COLO829 (cell line): ENCODE results near the gene KCND2.

Source experiments
- DNase-seq: peaks from one replicate; pipeline ENCODE4 v3.0.0; 2012; ENCODE audit warnings: low spot score

KCND2 gene

DNA sequence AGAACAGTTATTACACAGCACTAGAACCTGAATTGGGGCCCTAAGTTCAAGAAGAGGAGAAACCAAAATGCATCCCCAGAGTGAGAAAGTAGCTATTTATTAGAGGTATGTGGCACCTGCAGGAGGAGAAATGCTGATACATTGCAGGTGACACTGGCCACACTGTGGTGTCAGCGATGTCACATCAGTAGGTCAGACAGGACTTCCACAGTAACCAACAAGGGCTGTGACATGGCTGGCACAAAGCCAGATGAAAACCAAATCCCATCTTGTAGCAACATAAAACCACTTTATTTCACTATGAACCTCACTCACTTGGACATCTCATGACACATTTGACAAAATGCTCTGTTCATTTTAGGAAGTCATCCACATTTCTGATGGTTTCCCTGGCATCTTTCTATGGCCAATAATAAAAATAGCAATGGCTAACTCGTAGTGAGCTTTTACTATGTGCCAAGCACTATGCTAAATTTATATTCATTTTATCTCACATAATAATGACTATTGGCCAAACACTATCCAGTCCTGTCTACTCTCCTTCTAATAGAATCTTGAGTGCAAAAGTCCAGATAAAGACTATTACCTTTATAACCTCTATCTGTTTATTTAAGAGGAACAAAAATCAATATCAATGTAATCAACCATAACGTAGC is 430.7 kb downstream of the KCND2 start:
- DNase-seq = no peak

DNA sequence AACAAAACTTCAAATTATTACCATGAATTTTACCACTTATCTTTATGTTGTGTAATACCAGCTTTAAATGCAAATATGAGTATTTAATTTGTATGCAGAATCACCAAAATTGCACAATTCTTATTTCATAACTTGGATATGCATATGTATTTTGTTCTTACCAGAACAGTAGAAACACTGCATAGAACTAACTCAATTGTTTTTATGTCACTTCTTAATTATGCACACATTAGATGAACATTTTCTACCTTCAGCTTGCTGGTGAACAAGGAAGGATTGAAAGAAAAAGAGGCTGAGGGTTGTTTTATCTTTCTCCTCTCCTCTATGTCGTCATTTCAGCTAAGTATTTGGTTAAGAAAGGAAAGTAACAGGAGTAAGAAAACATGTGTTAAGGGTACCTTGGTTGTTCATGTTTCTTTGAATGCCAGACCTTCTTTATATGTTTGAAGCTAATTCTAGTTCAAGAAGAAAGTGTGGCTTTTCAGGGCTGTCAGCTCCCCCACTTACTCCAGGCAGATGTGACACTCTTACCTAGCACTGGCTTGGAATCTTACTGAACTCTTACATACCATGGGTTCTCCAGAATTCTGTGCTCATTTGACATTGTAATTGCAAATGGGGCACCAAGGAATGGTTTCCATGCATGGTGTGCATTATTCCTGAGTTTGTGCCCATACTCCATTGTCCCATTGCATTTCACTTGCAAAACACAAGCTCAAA is 436.4 kb downstream of the KCND2 start:
- DNase-seq = no peak

DNA sequence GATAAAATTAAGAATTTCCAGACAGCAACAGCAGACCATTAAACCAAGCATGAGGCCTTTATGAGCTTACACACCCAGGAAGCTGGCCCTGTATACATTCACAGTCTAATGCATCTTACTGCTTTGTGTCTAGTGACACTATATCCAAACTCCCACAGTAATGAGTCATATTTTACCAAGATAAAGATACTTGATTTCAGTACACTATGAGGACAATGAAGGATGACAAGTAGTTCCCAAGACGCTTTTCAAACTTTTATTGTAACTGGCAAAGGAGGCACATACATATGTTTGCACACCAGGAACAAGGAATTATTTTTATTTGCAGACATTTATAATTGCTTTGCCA is 437.0 kb downstream of the KCND2 start:
- DNase-seq = no peak

DNA sequence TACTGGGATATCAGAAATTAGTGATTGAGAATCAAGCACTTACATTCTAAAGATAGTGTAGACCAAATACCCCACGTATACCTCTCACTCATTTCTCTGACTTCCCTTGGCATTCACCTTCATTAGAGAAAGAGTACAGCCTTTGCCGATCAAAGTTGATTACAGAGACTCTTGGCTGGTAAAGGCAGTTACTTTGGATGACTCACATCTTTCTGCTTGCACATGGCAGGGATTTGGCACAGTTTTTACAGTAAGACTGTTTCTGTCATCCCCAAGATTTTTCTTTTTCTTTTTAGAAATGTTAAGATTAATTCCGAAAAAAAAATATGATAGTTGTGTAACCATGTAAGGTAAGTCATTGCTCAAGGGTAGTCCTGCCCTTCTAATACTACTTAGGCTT is 442.0 kb downstream of the KCND2 start:
- DNase-seq = no peak

DNA sequence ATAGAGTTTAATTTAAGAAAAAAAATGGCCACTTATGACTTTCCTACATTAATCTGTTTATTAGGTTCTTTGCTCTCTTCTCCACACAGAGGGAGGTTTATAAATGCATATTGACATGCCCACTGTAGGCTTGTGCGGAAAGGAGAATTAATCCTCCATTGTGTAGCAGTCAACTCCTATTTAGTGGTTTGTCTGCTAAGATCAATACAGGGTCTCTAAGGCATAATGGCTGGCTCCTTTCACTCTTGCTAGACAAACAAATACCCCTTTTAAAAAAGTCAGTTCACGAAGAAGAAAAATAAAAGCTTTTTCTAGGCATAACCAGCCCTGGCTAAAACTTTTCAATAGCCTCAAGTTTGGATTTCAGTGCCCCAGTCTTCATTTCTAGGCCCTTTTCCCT is 443.3 kb downstream of the KCND2 start:
- no peak for DNase-seq

DNA sequence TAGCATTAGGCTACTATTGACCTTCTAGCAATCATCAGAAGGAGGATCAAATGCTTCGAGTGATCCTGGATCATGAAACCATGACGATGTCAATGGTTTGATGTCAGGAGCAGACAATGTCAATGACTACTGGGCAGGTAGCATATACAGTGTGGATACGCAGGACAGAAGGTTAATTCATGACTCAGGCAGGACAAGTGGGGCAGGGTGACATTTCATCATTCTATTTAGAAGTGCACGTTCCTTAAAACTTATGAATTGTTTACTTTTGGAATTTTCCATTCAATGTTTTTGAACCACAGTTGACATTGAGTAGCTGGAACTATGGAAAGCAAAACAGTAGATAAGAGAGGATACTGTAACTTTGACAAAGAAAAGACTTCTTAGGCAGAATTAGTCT is 444.2 kb downstream of the KCND2 start:
- no peak for DNase-seq

DNA sequence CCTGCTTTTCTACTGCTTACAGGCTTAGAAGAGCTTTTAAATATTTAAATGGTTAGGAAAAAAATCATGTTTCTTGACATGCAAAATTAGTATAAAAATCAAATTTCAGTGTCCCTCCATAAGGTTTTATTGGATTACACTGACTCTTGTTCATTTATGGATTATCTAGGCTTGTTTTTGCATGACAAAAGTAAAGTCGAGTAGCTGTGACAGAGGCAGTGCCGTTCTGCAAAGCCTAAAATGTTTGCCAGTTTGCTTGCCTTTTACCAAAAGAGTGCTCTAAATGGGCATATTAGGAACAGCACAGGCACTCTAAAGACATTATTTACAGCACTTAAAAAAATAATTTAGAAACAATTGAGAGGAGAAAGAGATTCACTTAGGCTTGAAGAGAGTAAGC is 445.4 kb downstream of the KCND2 start:
- DNase-seq = no peak

DNA sequence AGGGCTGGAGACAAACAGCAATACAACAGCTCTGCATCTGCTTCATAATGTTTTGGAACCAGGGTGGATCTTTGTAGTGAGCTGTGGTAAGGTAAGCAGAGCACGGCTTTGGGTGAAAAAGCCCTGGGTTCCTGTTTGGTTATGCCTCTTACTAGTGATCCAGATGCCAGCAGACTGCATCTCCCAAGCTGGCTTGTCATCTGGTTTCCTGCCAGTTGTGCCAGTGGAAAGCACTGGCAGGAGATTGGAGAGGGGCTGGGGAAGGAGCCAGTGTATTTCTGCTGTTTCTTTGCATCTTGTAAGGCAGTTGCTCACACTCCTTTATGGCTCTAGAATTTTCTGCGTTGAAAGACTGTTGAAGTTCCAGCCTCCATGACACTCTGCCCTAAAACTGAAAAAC is 447.3 kb downstream of the KCND2 start:
- no peak for DNase-seq

DNA sequence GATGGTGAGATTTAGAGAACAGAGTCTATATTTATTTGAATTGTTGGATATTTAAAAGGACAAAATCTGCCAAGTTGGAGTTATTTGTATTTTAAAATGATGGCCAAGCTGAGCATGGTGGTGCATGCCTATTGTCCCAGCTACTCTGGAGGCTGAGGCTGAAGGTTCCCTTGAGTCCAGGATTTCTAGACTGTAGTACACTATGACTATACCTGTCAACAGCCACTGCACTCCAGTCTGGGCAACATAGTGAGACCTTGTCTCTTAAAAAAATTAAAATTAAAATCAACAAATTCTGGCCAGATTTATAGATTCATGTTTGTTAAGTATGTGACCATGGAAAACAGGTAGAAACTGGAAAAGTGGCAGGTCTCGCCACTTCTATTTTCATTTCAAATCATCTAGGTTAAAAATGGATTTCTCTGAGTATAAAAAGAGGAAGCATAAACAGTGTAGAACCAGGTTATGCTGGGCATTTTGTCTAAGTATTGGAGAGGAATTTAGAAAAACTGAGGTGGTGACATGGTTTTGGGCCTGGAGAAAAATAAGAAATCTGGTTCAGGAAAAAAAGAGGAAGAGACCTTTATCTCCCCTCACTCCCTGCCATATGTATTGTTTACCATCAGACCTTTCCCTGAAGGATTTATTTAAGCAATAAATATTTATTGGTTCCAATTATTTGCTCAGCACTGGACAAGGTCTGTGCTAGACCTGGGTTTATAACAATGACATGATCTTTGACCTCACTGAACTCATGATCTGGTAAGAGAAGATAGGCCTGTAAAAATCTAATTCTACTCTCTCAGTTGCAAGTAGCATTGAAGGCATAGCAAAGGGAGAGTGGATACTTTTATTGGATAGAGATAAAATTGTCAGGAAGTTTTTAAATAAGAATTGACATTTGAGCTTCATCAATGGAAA is 450.8 kb downstream of the KCND2 start:
- DNase-seq = no peak

DNA sequence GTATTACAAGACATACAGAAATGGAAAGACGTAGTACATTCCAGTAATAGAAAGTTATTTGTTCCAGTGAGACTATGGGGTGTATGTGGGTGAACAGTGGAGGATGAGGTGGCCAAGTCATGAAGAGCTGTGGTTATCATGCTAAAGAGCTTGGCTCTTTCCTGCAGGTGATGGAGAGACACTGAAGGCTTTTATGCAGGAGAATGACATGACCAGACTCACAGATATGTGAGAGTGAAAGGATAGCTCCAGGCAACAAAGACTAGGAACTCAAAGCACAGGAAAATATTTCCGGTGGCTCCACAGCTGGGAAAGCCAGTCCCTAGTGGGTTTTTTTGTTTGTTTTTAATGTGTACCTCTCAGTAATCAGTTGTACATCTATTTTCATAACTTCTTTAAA is 451.5 kb downstream of the KCND2 start:
- peak; percentile 59 for DNase-seq

DNA sequence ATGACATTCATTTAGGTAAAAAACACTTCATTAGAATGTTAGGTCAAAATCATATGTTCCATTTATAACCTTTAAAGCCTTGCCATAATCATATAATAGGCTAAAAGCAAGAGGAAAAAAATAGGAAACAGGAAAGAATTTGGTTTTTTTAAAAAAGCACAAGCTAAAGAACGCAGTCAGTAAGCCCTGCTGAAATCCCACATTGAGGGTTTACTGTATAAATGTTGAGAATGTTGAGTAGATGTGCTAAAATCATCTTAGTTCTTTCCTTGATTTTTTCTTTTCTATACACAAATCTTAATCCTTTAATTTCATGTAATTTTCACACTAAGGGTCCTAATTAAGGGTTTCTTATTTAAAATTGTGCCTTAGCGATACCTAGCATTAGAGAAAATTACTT is 452.0 kb downstream of the KCND2 start:
- no peak for DNase-seq

DNA sequence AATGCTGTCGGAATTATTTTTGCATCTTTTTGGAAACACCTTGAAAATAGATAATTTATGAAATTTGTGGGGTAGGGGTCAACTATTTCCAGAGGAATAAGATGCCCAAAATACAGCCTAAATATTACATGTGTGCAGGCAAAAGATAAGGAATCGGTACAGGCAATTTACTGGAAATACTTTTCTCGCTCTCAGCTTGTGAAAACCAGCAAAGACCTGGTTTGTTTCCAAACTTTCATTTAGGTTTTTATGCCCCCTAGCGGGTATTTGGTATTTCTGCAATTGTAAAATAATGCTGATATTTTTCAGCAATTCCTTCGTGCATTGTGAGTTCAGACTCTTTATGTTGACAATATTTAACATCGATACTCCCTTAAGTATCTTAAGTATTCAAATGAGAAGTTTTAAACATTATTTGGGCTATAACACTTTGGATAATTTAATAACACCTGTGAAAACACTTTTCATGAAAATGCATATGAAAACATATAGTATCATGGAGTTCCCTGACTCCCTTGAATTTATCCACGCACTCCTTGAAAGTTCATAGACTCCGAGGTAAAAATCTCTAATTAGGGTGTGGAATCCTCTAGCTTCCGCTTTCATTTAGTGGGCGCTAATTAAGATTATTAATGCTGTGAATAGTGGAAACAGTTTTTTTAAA is 452.5 kb downstream of the KCND2 start:
- DNase-seq = peak; percentile 63

DNA sequence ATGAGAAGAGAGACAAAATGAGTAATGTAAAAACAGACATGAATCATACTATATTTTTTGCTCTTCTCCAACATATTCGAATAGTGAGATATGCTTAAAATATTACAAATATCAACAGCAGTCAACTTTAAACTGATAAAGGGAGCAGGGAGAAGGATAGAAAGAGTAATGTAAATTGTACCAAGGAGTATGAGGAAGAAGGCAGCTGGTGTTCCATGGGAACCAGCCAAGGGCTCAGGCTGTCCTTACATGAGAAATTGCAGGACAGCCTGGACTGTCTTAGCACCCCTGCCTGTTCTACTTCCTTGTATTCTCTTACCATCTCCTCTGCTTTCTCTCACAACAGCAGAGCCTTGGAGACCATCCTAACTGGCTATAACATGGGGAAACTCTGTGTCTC is 456.3 kb downstream of the KCND2 start:
- no peak for DNase-seq

DNA sequence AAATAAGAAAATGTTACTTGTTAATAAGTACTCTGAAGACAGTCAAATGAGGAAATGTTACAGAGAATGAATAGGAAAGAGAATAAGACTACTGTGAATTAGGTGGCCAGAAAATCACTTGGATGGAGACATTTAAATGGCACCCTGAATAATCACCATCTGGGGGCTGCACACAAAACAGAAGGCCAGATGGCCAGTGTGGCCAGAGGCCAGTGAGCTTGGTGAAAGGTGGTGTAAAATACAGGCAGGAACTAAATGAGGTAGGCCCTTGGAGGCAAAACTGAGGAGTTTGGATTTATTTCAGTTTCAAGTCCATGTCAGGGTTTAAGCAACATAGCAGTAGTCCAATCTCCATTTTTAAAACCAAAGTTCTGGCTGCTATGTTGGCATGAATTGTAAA is 458.3 kb downstream of the KCND2 start:
- no peak for DNase-seq

DNA sequence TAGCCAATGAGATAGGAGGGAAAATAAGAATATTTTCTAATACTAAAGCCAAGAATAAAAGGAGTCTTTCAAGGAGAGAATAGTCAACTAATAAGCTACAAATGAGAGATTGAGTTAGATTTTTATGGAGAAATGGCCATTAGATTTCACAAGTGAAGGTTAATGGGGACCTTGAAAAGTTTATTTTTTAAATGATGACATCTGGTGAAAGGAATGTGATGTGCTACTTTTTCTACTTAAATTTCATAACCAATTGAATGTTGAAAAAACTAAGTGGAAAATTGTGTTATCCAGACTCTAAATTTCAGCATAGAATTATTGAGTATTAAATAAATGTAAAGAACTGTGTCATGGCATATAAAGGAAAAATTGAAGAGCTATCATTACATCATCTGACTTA is 459.3 kb downstream of the KCND2 start:
- DNase-seq = no peak

DNA sequence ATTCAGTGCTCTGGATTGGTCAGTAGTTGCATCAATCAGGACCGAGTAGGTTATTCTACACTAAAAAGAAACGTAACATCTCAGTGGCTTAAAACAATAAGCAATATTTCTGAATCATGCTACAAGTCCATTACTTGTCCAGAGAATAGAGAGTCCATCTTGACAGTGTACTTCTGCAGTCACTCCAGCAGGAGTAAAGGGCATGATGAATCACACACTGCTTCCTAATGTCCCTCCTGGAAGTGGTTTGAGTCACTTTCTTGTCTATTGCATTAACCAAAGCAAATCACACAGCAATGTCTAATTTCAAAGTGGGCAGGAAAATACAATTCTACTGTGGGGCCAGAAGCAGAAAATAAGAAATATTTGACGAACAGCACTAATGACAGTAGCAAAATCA is 460.2 kb downstream of the KCND2 start:
- DNase-seq = peak; percentile 57

DNA sequence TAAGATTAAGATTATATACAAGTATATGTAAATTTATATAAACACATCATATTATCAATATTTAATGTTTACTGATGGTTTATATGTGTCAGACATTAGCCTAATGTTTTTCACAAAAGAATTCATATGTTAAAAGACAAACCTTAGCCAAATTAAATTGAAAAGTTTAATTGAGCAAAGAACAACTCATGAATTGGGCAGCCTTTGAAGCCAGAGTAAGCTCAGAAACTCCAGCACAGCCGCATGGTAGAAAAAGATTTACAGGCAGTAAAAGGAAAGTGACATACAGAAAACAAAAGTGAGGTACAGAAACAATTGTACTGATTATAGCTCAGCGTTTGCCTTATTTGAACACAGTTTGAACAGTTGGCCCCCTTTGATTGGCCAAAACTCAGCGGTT is 460.9 kb downstream of the KCND2 start:
- DNase-seq = no peak

DNA sequence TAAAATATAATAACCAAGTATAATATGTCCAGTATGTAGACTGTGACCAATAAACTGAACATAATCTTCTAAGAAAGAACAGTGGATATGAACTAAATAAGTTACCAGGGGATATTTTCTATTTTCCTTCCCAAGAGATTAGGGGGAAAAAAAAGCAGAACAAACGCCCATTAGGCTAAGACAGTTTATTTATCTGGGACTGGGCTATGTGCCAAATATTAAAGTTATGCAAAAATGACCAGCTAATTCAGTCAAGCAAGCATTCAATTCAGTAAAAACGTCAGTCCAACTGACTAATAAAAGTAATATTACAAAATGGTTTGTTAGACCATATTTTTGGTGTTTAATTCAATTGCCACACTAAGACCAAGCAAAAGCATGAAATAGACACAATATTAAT is 462.8 kb downstream of the KCND2 start:
- DNase-seq = no peak

DNA sequence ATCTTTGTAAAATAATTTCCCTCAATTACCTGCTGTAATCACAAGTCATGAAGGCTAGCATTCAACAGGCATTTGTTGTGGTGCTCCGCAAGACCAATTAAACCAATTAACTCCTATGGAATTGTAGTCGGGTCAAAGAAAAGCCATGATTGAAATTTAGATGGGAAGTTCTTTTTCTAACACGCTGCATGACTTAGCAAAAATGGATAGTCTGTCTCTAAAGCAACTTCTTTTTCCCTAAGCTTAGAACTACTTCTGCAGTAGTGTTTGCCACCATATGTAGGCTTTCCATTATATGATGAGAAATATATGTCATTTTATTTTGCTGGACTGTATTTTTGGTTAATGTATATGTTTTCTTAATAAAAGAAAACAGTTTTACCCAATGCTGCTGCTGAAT is 465.8 kb downstream of the KCND2 start:
- DNase-seq = no peak

DNA sequence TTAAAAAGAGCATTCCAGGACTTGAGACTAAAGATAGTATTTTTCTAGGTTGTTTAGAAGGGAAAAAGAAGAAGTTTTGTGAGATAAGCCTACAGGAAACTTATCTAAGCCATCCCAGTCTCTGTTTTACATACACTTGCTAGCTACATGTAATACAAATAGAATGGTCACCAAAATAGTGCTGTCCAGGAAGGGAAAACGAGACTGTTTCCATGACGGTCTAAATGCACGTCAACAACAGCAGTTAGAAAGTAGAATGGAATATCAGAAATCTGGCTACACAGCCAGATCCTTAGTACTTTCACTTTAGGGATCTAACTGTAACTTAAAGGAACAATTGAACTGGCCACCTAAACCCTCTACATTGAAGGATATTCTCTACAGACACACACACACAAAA is 467.4 kb downstream of the KCND2 start:
- DNase-seq = no peak

DNA sequence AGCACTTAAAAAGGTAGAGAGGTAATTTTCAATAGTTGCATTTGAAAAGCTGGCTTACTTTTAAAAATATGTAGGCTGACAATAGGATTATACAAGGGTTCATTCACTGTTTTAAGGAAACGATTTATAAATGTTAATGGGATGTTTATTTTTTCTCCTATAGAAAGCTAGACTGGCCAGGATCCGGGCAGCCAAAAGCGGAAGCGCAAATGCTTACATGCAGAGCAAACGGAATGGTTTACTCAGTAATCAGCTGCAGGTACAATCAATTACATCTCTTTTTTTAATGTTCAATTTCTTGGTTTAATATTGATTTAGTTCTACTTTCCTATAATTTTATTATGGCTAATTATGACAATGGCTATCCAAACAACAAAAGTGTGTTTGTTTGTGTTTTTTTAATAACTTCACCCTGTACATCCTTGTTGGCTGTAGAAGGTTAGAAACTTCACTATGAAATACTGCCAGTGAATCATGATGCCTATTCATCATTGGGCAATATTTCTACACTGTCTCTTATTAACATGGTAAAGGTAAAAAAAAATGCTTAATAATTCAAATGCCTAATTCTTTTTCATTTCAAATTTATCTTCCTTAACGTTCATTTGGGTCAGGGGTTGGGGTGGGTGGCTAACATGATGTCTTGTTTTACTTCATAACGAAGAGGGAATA is 468.5 kb downstream of the KCND2 start:
- no peak for DNase-seq

DNA sequence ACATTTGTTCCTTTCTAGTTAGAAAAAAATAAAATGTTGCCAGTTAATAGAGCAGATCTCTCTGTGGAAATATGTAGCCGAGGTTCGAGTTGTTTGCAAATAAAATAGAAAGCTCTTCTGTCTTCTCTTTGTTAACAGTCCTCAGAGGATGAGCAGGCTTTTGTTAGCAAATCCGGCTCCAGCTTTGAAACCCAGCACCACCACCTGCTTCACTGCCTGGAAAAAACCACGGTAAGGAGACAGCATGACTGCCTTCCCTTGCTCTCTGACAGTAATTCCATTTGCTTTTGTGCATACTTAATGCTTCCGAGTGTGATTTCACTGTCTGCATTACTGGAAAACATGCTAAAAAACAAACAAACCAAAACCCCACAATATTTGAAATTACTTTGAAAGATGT is 469.4 kb downstream of the KCND2 start:
- DNase-seq = no peak
